T-helper 17 cell (primary cell): ENCODE data around the gene C13orf46. TPM values are rescaled to one million over a fixed set of nuclear protein-coding genes. Genes with fewer than 3 reads are reported as not detected.

Experiments used
- ATAC-seq: fragments of 150-1000 bp; cut with Tn5 transposase; 2 replicates; pipeline ENCODE4 v1.10.0; 2021; ENCODE audit warnings: mild to moderate bottlenecking, moderate library complexity
- DNase-seq, 3 donors: peaks; one replicate each; pipeline versions ENCODE4 v3.0.0 to v3.0.0-alpha.2; 2020 to 2021
- H3K9me3 ChIP-seq: one replicate; pipeline ENCODE4 v1.7.0; 2013; ENCODE audit warnings: low read length, mild to moderate bottlenecking; ENCODE audit not compliant: control insufficient read depth, poor library complexity, severe bottlenecking
- H3K27ac Mint-ChIP-seq: one replicate; pipeline ENCODE4 v1.8.0; 2022; ENCODE audit warnings: mild to moderate bottlenecking, moderate library complexity, mixed read lengths
- H3K27me3 Mint-ChIP-seq: one replicate; pipeline ENCODE4 v1.8.0; 2022; ENCODE audit warnings: mixed read lengths
- H3K36me3 Mint-ChIP-seq: one replicate; pipeline ENCODE4 v1.8.0; 2022; ENCODE audit warnings: low read depth, mixed read lengths
- H3K4me1 Mint-ChIP-seq: one replicate; pipeline ENCODE4 v1.8.0; 2022; ENCODE audit warnings: mild to moderate bottlenecking, mixed read lengths
- H3K4me3 Mint-ChIP-seq: one replicate; pipeline ENCODE4 v1.8.0; 2022; ENCODE audit warnings: mild to moderate bottlenecking, moderate library complexity, mixed read lengths
- total RNA-seq, 4 donors: library from RNA in 2 of 4; stranded (reverse) in 2 of 4; gene quantifications; one replicate each; pipeline ENCODE4 v1.2.3 and lab custom pipeline; 2022 to 2026

The C13orf46 gene
- total RNA-seq, 2 donors from 2014 or later, result 18.6 to 22.6 TPM

- Mint-ChIP-seq H3K4me3 (no peak overlapping the region), H3K36me3 (peaks cover 5% of the 10 kb centered on the region)
- no peak for DNase-seq
Observed at GRCh38 chr13:113978741-113979481, 5.0 kb upstream of the C13orf46 start.

GRCh38 chr13:113977976-113978375 is 4.1 kb upstream of the C13orf46 start:
- H3K4me3 Mint-ChIP-seq, result no peak overlapping the region
- no peaks in the 10 kb centered on the region for H3K27me3 Mint-ChIP-seq
- H3K27ac Mint-ChIP-seq, result peak overlapping the region; percentile 89
- DNase-seq (no peak), ATAC-seq (no peak)
- H3K9me3 ChIP-seq, result no peaks in the 10 kb centered on the region
- H3K36me3 Mint-ChIP-seq, result peaks cover 5% of the 10 kb centered on the region
- H3K4me1 Mint-ChIP-seq, result peaks cover 12% of the 10 kb centered on the region

More at GRCh38 chr13:113978741-113979481, 5.0 kb upstream of the C13orf46 start:
- Mint-ChIP-seq H3K27ac (peak overlapping the region; percentile 89), H3K4me1 (peaks cover 12% of the 10 kb centered on the region), H3K27me3 (no peaks in the 10 kb centered on the region)
- H3K9me3 ChIP-seq, result no peaks in the 10 kb centered on the region
- no peak for ATAC-seq

- H3K9me3 ChIP-seq, result no peaks in the 10 kb centered on the region
- DNase-seq (no peak), ATAC-seq (no peak)
- Mint-ChIP-seq H3K4me1 (peaks cover 14% of the 10 kb centered on the region), H3K27me3 (no peaks in the 10 kb centered on the region), H3K27ac (peak overlapping the region; percentile 89), H3K36me3 (peaks cover 7% of the 10 kb centered on the region), H3K4me3 (peak overlapping the region; percentile 36)
Observed at GRCh38 chr13:113976711-113977684, 3.1 kb upstream of the C13orf46 start.

- H3K9me3 ChIP-seq, result no peaks in the 10 kb centered on the region
- no peak for ATAC-seq
- peaks cover 11% of the 10 kb centered on the region for H3K4me1 Mint-ChIP-seq
- no peak for DNase-seq
- H3K27ac Mint-ChIP-seq, result peak overlapping the region; percentile 47
- no peak overlapping the region for H3K4me3 Mint-ChIP-seq
- H3K27me3 Mint-ChIP-seq, result no peaks in the 10 kb centered on the region
- H3K36me3 Mint-ChIP-seq, result peaks cover 7% of the 10 kb centered on the region
Observed at GRCh38 chr13:113975416-113975815, 1.5 kb upstream of the C13orf46 start.

GRCh38 chr13:113974304-113975281 is 717 bp upstream of the C13orf46 start:
- Mint-ChIP-seq H3K4me1 (peaks cover 6% of the 10 kb centered on the region), H3K4me3 (no peak overlapping the region), H3K27ac (no peak overlapping the region), H3K36me3 (peaks cover 2% of the 10 kb centered on the region), H3K27me3 (no peaks in the 10 kb centered on the region)
- ATAC-seq (no peak), DNase-seq (no peak)
- H3K9me3 ChIP-seq, result no peaks in the 10 kb centered on the region

GRCh38 chr13:113972451-113973217 is 1.2 kb downstream of the C13orf46 start:
- peaks cover 6% of the 10 kb centered on the region for H3K4me1 Mint-ChIP-seq
- H3K27ac Mint-ChIP-seq, result peak overlapping the region; percentile 60
- ATAC-seq (no peak), DNase-seq (no peak)
- no peaks in the 10 kb centered on the region for H3K27me3 Mint-ChIP-seq
- H3K4me3 Mint-ChIP-seq, result no peak overlapping the region
- peaks cover 2% of the 10 kb centered on the region for H3K36me3 Mint-ChIP-seq
- no peaks in the 10 kb centered on the region for H3K9me3 ChIP-seq

GRCh38 chr13:113971471-113972231 is 2.2 kb downstream of the C13orf46 start:
- ATAC-seq, result no peak

GRCh38 chr13:113970810-113971470 is 2.9 kb downstream of the C13orf46 start:
- ATAC-seq (no peak), DNase-seq (no peak)
- H3K27ac Mint-ChIP-seq, result no peak overlapping the region
- peaks cover 2% of the 10 kb centered on the region for H3K36me3 Mint-ChIP-seq
- H3K27me3 Mint-ChIP-seq, result no peaks in the 10 kb centered on the region
- H3K4me1 Mint-ChIP-seq, result peaks cover 4% of the 10 kb centered on the region
- H3K4me3 Mint-ChIP-seq, result no peak overlapping the region
- H3K9me3 ChIP-seq, result no peaks in the 10 kb centered on the region

More at GRCh38 chr13:113971471-113972231, 2.2 kb downstream of the C13orf46 start:
- Mint-ChIP-seq H3K4me1 (peaks cover 5% of the 10 kb centered on the region), H3K4me3 (no peak overlapping the region), H3K27ac (peak overlapping the region; percentile 29), H3K36me3 (peaks cover 2% of the 10 kb centered on the region), H3K27me3 (no peaks in the 10 kb centered on the region)
- H3K9me3 ChIP-seq, result no peaks in the 10 kb centered on the region
- no peak for DNase-seq

- no peak for ATAC-seq
- Mint-ChIP-seq H3K4me1 (peaks cover 4% of the 10 kb centered on the region), H3K36me3 (peaks cover 2% of the 10 kb centered on the region), H3K4me3 (no peak overlapping the region), H3K27me3 (no peaks in the 10 kb centered on the region), H3K27ac (no peak overlapping the region)
- H3K9me3 ChIP-seq, result no peaks in the 10 kb centered on the region
- no peak for DNase-seq
Observed at GRCh38 chr13:113969973-113970611, 3.8 kb downstream of the C13orf46 start.

GRCh38 chr13:113969311-113969972 is 4.4 kb downstream of the C13orf46 start:
- H3K9me3 ChIP-seq, result no peaks in the 10 kb centered on the region
- Mint-ChIP-seq H3K27ac (no peak overlapping the region), H3K4me1 (peaks cover 4% of the 10 kb centered on the region), H3K27me3 (no peaks in the 10 kb centered on the region), H3K4me3 (no peak overlapping the region), H3K36me3 (peaks cover 2% of the 10 kb centered on the region)
- ATAC-seq (no peak), DNase-seq (no peak)
